LNCAP (cell line): ENCODE data around the gene HCAR2.

Experiments used
- TF ChIP-seq, protein P1 (sequence below): fragments of 450-650 bp; IDR thresholded peaks from 2 replicates; pipeline ENCODE4 v1.5.1; 2017; ENCODE audit warnings: mild to moderate bottlenecking

HCAR2 gene

GRCh38 chr12:122684297-122684813 is 18.8 kb downstream of the HCAR2 start:
- TF ChIP-seq, protein P1, sequence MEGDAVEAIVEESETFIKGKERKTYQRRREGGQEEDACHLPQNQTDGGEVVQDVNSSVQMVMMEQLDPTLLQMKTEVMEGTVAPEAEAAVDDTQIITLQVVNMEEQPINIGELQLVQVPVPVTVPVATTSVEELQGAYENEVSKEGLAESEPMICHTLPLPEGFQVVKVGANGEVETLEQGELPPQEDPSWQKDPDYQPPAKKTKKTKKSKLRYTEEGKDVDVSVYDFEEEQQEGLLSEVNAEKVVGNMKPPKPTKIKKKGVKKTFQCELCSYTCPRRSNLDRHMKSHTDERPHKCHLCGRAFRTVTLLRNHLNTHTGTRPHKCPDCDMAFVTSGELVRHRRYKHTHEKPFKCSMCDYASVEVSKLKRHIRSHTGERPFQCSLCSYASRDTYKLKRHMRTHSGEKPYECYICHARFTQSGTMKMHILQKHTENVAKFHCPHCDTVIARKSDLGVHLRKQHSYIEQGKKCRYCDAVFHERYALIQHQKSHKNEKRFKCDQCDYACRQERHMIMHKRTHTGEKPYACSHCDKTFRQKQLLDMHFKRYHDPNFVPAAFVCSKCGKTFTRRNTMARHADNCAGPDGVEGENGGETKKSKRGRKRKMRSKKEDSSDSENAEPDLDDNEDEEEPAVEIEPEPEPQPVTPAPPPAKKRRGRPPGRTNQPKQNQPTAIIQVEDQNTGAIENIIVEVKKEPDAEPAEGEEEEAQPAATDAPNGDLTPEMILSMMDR = no peak

- TF ChIP-seq, protein P1 = no peak
These were observed 21.3 kb downstream of the HCAR2 start for GRCh38 chr12:122681814-122682213.

GRCh38 chr12:122672515-122672914 is 30.6 kb downstream of the HCAR2 start:
- TF ChIP-seq, protein P1 = no peak

DNA sequence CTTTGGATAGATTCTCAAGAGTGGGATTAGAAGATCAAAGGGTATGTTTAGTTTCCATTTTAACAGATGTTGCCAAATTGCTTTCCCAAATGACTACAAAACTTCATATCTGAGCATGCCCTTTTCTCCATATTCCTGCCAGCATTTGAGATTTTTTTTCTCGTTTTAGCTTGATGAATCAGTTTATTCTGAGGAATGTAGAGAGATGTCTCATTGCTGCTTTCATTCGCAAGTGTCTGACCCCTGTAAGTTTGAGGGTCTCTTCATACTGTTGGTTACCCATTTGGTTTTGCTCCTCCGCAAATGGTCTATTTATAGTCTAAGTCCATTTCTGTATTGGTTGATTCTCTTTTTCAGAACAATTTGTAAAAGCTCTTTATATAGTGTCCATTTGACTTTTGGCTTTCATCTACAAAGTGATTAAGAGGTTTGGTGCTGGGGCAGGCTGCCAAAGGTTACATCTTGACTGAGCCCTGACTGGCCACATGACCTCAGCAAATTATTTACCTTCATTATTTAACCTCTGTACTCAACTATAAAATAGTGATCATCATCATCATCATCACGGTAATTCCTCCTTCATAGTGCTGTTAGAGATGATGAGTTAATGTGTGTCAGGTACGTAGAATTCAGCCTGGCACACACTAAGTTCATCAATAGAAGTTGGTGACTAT is 33.6 kb downstream of the HCAR2 start:
- TF ChIP-seq, protein P1 = no peak

DNA sequence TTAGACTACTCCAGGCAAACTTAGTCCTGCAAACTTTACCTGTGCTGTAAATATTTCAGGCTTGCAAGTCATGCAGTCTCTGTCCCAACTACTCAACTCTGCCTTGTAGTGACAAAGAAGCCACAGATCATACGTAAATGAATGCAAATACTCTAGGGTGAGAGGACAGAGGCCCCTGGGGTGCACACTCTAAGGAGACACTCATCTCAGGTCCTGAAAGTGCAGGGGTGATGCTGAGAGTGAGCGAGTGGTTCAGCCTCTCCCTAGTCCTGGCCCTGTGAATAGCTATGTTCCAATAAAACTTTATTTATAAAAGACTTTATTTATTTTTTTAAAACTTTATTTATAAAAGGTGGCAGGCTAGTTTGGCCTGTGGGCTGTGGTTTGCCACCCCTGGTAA is 34.9 kb downstream of the HCAR2 start:
- TF ChIP-seq, protein P1 = no peak

DNA sequence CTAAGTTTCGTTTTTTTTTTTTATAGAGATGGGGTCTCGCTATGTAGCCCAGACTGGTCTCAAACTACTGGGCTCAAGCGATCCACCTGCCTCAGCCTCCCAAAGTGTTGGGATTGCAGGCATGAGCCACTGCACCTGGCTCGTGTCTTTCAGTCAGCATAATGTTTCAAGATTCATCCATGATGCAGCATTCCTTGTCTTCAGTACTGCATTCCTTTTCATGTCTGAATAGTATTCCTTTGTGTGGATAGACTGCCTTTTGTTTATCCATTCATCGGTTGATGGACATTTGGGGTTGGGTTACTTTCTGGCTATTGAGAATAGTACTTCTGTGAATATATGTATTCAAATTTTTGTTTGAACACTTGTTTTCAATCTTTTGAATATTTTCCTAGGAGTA is 37.4 kb downstream of the HCAR2 start:
- TF ChIP-seq, protein P1 = no peak

- TF ChIP-seq, protein P1 = no peak
These were observed 37.8 kb downstream of the HCAR2 start for GRCh38 chr12:122665349-122665748.
